WI38 (cell line): ENCODE results near the gene ANKDD1A.

ENCODE experiments used
- H3K4me3 ChIP-seq: 2 replicates; pipeline ENCODE4 v1.5.1; 2011; ENCODE audit warnings: low read depth, mild to moderate bottlenecking, control low read depth, low read length
- TF ChIP-seq, protein P1 (sequence below): IDR thresholded peaks from 2 replicates; pipeline ENCODE4 v1.5.1; 2012; ENCODE audit warnings: low read depth, mild to moderate bottlenecking, control low read depth, low read length

Gene ANKDD1A

DNA sequence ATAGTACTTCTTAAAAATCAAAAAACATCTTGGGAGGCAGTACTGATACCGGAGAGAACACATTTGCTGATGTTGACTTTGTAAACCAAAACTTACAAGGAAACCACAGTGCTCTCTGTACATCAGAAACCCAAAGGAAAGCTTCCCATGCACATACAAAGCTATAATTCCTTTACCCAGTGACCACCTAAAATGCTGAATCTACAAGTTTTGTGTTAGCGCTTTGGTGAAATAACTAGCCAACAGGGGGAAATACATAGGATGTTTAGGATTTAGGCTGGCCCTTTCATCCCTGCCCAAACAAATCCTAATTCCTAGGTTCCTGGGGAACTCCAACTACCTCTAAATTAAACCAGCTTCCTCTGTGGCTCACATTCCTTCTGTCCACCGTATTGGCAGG, 93.3 kb downstream of the ANKDD1A start:
- H3K4me3 ChIP-seq: no peak overlapping the region
- TF ChIP-seq, protein P1, sequence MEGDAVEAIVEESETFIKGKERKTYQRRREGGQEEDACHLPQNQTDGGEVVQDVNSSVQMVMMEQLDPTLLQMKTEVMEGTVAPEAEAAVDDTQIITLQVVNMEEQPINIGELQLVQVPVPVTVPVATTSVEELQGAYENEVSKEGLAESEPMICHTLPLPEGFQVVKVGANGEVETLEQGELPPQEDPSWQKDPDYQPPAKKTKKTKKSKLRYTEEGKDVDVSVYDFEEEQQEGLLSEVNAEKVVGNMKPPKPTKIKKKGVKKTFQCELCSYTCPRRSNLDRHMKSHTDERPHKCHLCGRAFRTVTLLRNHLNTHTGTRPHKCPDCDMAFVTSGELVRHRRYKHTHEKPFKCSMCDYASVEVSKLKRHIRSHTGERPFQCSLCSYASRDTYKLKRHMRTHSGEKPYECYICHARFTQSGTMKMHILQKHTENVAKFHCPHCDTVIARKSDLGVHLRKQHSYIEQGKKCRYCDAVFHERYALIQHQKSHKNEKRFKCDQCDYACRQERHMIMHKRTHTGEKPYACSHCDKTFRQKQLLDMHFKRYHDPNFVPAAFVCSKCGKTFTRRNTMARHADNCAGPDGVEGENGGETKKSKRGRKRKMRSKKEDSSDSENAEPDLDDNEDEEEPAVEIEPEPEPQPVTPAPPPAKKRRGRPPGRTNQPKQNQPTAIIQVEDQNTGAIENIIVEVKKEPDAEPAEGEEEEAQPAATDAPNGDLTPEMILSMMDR: no peak

DNA sequence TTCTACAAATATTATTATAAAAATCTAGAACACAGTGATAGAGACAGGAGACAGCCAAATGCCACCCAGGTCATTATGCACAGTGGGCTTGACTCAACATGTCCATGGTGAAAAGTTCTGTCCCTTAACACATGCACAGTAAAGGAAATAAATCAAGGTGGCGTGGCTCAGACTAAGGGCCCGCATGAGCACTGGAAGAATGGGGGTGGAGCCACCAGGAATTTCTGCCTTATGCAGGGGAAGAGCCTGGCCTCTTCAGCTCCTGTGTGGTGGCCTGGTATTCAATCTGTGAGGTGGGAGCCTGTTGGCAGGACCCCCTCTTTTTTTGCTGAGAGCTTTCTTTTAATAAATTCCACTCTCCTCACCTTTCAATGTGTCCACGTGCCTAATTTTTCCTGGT, 95.2 kb downstream of the ANKDD1A start:
- TF ChIP-seq, protein P1: no peak
- H3K4me3 ChIP-seq: no peak overlapping the region
